NOMO-1 treated with dmso at 0.1 percent for 144 hours (cell line): ENCODE measurements around the gene FHL2.

Source experiments
- DNase-seq: peaks from one replicate; lab custom pipeline; 2025; ENCODE audit not compliant: unreplicated experiment; lab: John Stamatoyannopoulos, UW

The FHL2 gene

GRCh38 chr2:105422801-105423200, 23.9 kb upstream of the FHL2 start:
- DNase-seq: no peak

- no peak for DNase-seq
Observed at GRCh38 chr2:105421053-105421452, 22.2 kb upstream of the FHL2 start.

- DNase-seq: no peak
Observed at GRCh38 chr2:105418522-105418921, 19.7 kb upstream of the FHL2 start.

GRCh38 chr2:105417857-105418436, 19.1 kb upstream of the FHL2 start:
- peak; percentile 9 for DNase-seq

- no peak for DNase-seq
Observed at GRCh38 chr2:105416156-105416555, 17.3 kb upstream of the FHL2 start.

- no peak for DNase-seq
Observed at GRCh38 chr2:105415007-105415406, 16.2 kb upstream of the FHL2 start.

GRCh38 chr2:105413206-105413605, 14.4 kb upstream of the FHL2 start:
- DNase-seq: no peak

GRCh38 chr2:105412584-105412983, 13.7 kb upstream of the FHL2 start:
- no peak for DNase-seq

- no peak for DNase-seq
Observed at GRCh38 chr2:105411720-105412407, 13.0 kb upstream of the FHL2 start.

GRCh38 chr2:105410554-105410953, 11.7 kb upstream of the FHL2 start:
- no peak for DNase-seq

- DNase-seq: no peak
Observed at GRCh38 chr2:105409717-105410116, 10.9 kb upstream of the FHL2 start.

- no peak for DNase-seq
Observed at GRCh38 chr2:105407946-105408743, 9.3 kb upstream of the FHL2 start.

- DNase-seq: no peak
Observed at GRCh38 chr2:105406221-105406620, 7.4 kb upstream of the FHL2 start.

GRCh38 chr2:105405291-105405690, 6.4 kb upstream of the FHL2 start:
- DNase-seq: no peak

GRCh38 chr2:105404736-105405135, 5.9 kb upstream of the FHL2 start:
- DNase-seq: no peak

GRCh38 chr2:105403783-105404698, 5.2 kb upstream of the FHL2 start:
- no peak for DNase-seq

GRCh38 chr2:105403241-105403782, 4.5 kb upstream of the FHL2 start:
- no peak for DNase-seq

GRCh38 chr2:105402809-105403208, 4.0 kb upstream of the FHL2 start:
- no peak for DNase-seq

GRCh38 chr2:105401867-105402266, 3.0 kb upstream of the FHL2 start:
- DNase-seq: no peak

- DNase-seq: no peak
Observed at GRCh38 chr2:105400138-105400540, 1.3 kb upstream of the FHL2 start.
